ENCODE data around the gene FAT1. TPM values are rescaled to one million over a fixed set of nuclear protein-coding genes. Genes with fewer than 3 reads are reported as not detected.

Gene FAT1
- total RNA-seq, 2 donors from 2014 or later = not detected

- peaks cover 6% of the 10 kb centered on the region for H3K36me3 Mint-ChIP-seq
- no peaks in the 10 kb centered on the region for H3K4me1 Mint-ChIP-seq (ENCODE audit: low read depth in 2 of 2)
- no peak for DNase-seq (ENCODE audit: low spot score)
- H3K4me3 Mint-ChIP-seq = no peak overlapping the region
- H3K27me3 Mint-ChIP-seq = no peaks in the 10 kb centered on the region
- no peak for ATAC-seq
- peaks cover 14% of the 10 kb centered on the region for H3K9me3 Mint-ChIP-seq
- no peak overlapping the region for H3K27ac Mint-ChIP-seq
Measured at GRCh38 chr4:186689476-186689875, 34.2 kb downstream of the FAT1 start.

GRCh38 chr4:186688150-186688943, 35.3 kb downstream of the FAT1 start:
- peaks cover 9% of the 10 kb centered on the region for H3K9me3 Mint-ChIP-seq
- no peak for DNase-seq (ENCODE audit: low spot score)
- no peaks in the 10 kb centered on the region for H3K27me3 Mint-ChIP-seq
- H3K27ac Mint-ChIP-seq = no peak overlapping the region
- no peaks in the 10 kb centered on the region for H3K4me1 Mint-ChIP-seq (ENCODE audit: low read depth in 2 of 2)
- H3K36me3 Mint-ChIP-seq = no peaks in the 10 kb centered on the region
- no peak overlapping the region for H3K4me3 Mint-ChIP-seq
- ATAC-seq = no peak

- Mint-ChIP-seq H3K36me3 (no peaks in the 10 kb centered on the region), H3K9me3 (peaks cover 5% of the 10 kb centered on the region), H3K4me1 (ENCODE audit: low read depth in 2 of 2) (no peaks in the 10 kb centered on the region), H3K4me3 (no peak overlapping the region), H3K27ac (no peak overlapping the region), H3K27me3 (no peaks in the 10 kb centered on the region)
- ATAC-seq (no peak), DNase-seq (ENCODE audit: low spot score) (no peak)
Measured at GRCh38 chr4:186687265-186687664, 36.4 kb downstream of the FAT1 start.

- no peaks in the 10 kb centered on the region for H3K36me3 Mint-ChIP-seq
Measured at GRCh38 chr4:186685767-186686183, 37.9 kb downstream of the FAT1 start.

GRCh38 chr4:186684889-186685309, 38.8 kb downstream of the FAT1 start:
- Mint-ChIP-seq H3K4me1 (ENCODE audit: low read depth in 2 of 2) (no peaks in the 10 kb centered on the region), H3K27me3 (no peaks in the 10 kb centered on the region), H3K4me3 (no peak overlapping the region), H3K9me3 (peaks cover 4% of the 10 kb centered on the region), H3K27ac (no peak overlapping the region), H3K36me3 (no peaks in the 10 kb centered on the region)
- DNase-seq (ENCODE audit: low spot score) (no peak), ATAC-seq (no peak)

More at GRCh38 chr4:186685767-186686183, 37.9 kb downstream of the FAT1 start:
- ATAC-seq (no peak), DNase-seq (ENCODE audit: low spot score) (no peak)
- H3K9me3 Mint-ChIP-seq = peaks cover 5% of the 10 kb centered on the region
- no peaks in the 10 kb centered on the region for H3K27me3 Mint-ChIP-seq
- H3K27ac Mint-ChIP-seq = no peak overlapping the region
- no peak overlapping the region for H3K4me3 Mint-ChIP-seq
- no peaks in the 10 kb centered on the region for H3K4me1 Mint-ChIP-seq (ENCODE audit: low read depth in 2 of 2)

GRCh38 chr4:186684220-186684619, 39.4 kb downstream of the FAT1 start:
- Mint-ChIP-seq H3K9me3 (no peaks in the 10 kb centered on the region), H3K4me3 (no peak overlapping the region), H3K36me3 (no peaks in the 10 kb centered on the region), H3K27ac (no peak overlapping the region), H3K27me3 (no peaks in the 10 kb centered on the region), H3K4me1 (ENCODE audit: low read depth in 2 of 2) (no peaks in the 10 kb centered on the region)
- ATAC-seq (no peak), DNase-seq (ENCODE audit: low spot score) (no peak)

GRCh38 chr4:186680641-186681040, 43.0 kb downstream of the FAT1 start:
- Mint-ChIP-seq H3K27ac (no peak overlapping the region), H3K9me3 (no peaks in the 10 kb centered on the region), H3K4me3 (no peak overlapping the region), H3K4me1 (ENCODE audit: low read depth in 2 of 2) (no peaks in the 10 kb centered on the region), H3K36me3 (no peaks in the 10 kb centered on the region), H3K27me3 (no peaks in the 10 kb centered on the region)
- no peak for DNase-seq (ENCODE audit: low spot score)
- no peak for ATAC-seq

- no peak for ATAC-seq
- Mint-ChIP-seq H3K36me3 (no peaks in the 10 kb centered on the region), H3K9me3 (no peaks in the 10 kb centered on the region), H3K27me3 (no peaks in the 10 kb centered on the region), H3K27ac (no peak overlapping the region), H3K4me3 (no peak overlapping the region), H3K4me1 (ENCODE audit: low read depth in 2 of 2) (no peaks in the 10 kb centered on the region)
- no peak for DNase-seq (ENCODE audit: low spot score)
Measured at GRCh38 chr4:186676531-186677161, 47.0 kb downstream of the FAT1 start.

- Mint-ChIP-seq H3K36me3 (no peaks in the 10 kb centered on the region), H3K27ac (no peak overlapping the region)
Measured at GRCh38 chr4:186669735-186670134, 53.9 kb downstream of the FAT1 start.

GRCh38 chr4:186669159-186669731, 54.4 kb downstream of the FAT1 start:
- ATAC-seq (no peak), DNase-seq (ENCODE audit: low spot score) (no peak)
- Mint-ChIP-seq H3K4me3 (no peak overlapping the region), H3K4me1 (ENCODE audit: low read depth in 2 of 2) (no peaks in the 10 kb centered on the region), H3K27ac (no peak overlapping the region), H3K36me3 (no peaks in the 10 kb centered on the region), H3K9me3 (no peaks in the 10 kb centered on the region), H3K27me3 (no peaks in the 10 kb centered on the region)

More at GRCh38 chr4:186669735-186670134, 53.9 kb downstream of the FAT1 start:
- Mint-ChIP-seq H3K4me3 (no peak overlapping the region), H3K27me3 (no peaks in the 10 kb centered on the region), H3K4me1 (ENCODE audit: low read depth in 2 of 2) (no peaks in the 10 kb centered on the region), H3K9me3 (no peaks in the 10 kb centered on the region)
- DNase-seq (ENCODE audit: low spot score) = no peak
- ATAC-seq = no peak

- DNase-seq (ENCODE audit: low spot score) (no peak), ATAC-seq (no peak)
- H3K27me3 Mint-ChIP-seq = no peaks in the 10 kb centered on the region
- no peaks in the 10 kb centered on the region for H3K9me3 Mint-ChIP-seq
- H3K4me1 Mint-ChIP-seq (ENCODE audit: low read depth in 2 of 2) = no peaks in the 10 kb centered on the region
- no peak overlapping the region for H3K4me3 Mint-ChIP-seq
- no peak overlapping the region for H3K27ac Mint-ChIP-seq
- H3K36me3 Mint-ChIP-seq = no peaks in the 10 kb centered on the region
Measured at GRCh38 chr4:186666750-186667149, 56.9 kb downstream of the FAT1 start.

- no peak for DNase-seq (ENCODE audit: low spot score)
- no peak for ATAC-seq
- no peaks in the 10 kb centered on the region for H3K36me3 Mint-ChIP-seq
- H3K9me3 Mint-ChIP-seq = no peaks in the 10 kb centered on the region
- H3K4me3 Mint-ChIP-seq = no peak overlapping the region
- no peaks in the 10 kb centered on the region for H3K27me3 Mint-ChIP-seq
- H3K27ac Mint-ChIP-seq = no peak overlapping the region
- no peaks in the 10 kb centered on the region for H3K4me1 Mint-ChIP-seq (ENCODE audit: low read depth in 2 of 2)
Measured at GRCh38 chr4:186666252-186666651, 57.4 kb downstream of the FAT1 start.

- ATAC-seq (no peak), DNase-seq (ENCODE audit: low spot score) (no peak)
- Mint-ChIP-seq H3K27me3 (no peaks in the 10 kb centered on the region), H3K9me3 (no peaks in the 10 kb centered on the region), H3K27ac (no peak overlapping the region), H3K36me3 (no peaks in the 10 kb centered on the region), H3K4me1 (ENCODE audit: low read depth in 2 of 2) (no peaks in the 10 kb centered on the region), H3K4me3 (no peak overlapping the region)
Measured at GRCh38 chr4:186660403-186660802, 63.3 kb downstream of the FAT1 start.

- H3K27me3 Mint-ChIP-seq = no peaks in the 10 kb centered on the region
- no peaks in the 10 kb centered on the region for H3K9me3 Mint-ChIP-seq
- no peaks in the 10 kb centered on the region for H3K36me3 Mint-ChIP-seq
- no peak overlapping the region for H3K4me3 Mint-ChIP-seq
- no peak overlapping the region for H3K27ac Mint-ChIP-seq
- no peaks in the 10 kb centered on the region for H3K4me1 Mint-ChIP-seq (ENCODE audit: low read depth in 2 of 2)
- DNase-seq (ENCODE audit: low spot score) (no peak), ATAC-seq (no peak)
Measured at GRCh38 chr4:186659935-186660334, 63.7 kb downstream of the FAT1 start.
